GM19467 (cell line): ENCODE results near the gene PTPRN2.
"Not testable (repeated sequence)": the region's sequence is repeated elsewhere in the genome, so short reads cannot be mapped to it uniquely, and the experiment has no call there.

Source experiments
- ATAC-seq: cut with Tn5 transposase; IDR thresholded peaks from one replicate; pipeline ENCODE4 v1.9.1; 2021; ENCODE audit warnings: mild to moderate bottlenecking, moderate library complexity; ENCODE audit not compliant: unreplicated experiment

The PTPRN2 gene

DNA sequence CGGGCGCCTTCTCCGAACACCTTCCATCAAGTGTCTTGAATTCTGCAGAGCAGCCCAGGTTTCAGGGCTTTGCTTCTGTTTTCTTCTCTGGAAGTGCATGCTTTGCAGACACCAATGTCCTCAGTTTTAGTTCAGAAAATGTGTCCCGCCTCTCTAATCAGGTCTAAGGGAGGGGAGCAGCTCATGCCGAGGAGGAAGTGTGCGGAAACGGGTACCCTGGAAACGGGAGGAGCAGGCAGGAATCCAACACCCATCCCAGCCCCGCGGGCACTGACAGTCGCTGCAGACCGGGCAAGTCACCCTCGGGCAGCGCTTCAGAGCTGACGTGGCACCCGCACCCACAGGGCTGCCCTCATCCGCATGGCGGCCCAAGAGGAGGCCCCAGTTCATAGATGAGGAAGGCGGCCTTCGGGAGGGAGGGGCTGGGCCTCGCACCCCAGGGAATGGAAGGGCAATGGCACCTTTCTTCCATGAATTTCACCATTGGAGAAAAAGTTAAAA, 912.1 kb downstream of the PTPRN2 start:
- ATAC-seq, result no peak

GRCh38 chr7:157674715-157675426, 912.8 kb downstream of the PTPRN2 start:
- ATAC-seq, result no peak

- no peak for ATAC-seq
These were observed 913.5 kb downstream of the PTPRN2 start for GRCh38 chr7:157674027-157674714.

DNA sequence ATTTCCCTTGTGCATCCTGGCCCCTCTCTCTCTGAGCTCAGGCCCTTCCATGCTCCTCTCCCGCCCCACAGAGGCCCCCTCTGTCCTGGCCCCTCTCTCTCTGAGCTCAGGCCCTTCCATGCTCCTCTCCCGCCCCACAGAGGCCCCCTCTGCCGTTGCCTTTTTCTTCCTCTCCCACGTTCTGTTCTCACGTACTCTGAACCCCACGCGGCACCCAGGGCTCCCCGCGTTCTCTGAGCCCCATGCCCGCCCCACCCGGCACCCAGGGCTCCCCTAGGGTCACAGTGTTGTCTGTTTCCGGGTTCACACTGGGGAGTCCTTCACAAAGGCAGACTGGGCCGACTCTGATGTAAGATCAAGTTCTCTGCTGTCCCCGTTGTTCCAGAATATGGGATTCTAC, 914.0 kb downstream of the PTPRN2 start:
- ATAC-seq, result no peak

DNA sequence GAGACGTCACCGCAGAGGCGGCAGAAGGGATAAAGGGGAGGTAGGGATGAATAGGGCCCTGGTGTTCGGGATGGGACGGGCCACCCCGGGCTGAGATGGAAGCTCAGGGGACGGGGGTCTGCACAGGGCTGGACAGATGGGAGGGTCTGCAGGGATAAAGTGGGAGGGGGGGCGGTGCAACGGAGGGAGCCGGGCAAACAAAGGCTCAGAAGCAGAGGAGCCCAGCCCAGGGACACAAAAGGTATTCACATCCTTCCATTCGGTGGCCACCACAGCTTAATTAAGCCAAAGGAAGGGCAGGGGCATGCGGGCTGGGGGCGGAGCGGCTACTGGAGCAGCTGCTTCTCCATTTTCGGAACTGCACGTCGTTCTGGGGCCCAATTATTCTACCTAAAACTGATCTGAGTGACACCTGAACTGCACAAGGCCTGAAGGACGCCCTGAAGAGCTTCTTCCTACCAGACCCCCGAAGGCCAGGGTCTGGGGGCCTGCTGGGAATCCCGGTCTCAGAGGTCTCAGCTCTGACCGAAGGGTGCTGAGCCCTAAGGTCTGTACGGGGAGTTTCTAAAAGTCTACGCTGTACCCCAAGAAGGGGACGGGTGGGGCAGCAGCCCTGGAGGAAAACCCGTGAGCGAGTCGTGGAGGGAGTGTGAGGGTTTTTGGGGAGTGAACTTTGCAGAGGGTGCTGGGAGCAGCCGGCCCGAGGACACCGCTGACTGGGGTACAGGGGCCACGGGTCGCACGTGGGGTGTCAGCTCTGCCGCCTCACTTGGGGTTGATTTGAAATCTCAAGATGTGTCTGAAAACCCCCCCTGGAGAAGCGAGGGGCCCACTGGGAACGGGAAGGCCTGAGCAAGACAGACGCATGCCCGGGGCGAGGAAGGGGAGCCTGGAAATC, 916.0 kb downstream of the PTPRN2 start:
- no peak for ATAC-seq

- ATAC-seq, result no peak
These were observed 916.9 kb downstream of the PTPRN2 start for GRCh38 chr7:157670490-157671357.

DNA sequence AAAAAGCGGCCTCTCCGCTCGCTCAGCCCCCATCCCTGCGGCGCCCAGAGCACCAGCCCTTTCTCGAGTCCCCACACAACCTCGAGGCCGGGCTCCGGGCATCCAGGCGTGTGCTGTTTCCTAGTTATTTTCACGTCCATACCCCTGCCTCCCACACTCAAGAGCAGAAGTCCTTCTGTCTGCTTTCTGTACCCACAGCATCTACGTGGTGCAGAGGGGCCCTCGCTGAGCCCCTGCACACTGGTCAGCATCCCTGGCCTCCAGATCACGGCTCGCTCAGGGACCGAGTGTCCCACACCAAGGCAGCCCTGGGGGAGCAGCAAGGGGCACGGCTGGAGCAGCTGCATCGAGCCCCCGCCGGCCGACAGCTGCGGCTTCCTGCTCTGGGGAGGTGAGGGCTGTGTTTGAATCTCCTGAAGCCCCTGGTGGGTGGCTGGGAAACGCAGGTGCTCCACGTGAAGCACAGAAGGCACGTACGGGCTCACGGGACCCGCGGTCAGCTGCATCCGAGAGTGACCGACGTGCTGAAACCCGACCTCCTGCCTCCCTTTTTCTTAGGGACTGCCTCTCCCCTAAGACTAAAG, 917.8 kb downstream of the PTPRN2 start:
- no peak for ATAC-seq

DNA sequence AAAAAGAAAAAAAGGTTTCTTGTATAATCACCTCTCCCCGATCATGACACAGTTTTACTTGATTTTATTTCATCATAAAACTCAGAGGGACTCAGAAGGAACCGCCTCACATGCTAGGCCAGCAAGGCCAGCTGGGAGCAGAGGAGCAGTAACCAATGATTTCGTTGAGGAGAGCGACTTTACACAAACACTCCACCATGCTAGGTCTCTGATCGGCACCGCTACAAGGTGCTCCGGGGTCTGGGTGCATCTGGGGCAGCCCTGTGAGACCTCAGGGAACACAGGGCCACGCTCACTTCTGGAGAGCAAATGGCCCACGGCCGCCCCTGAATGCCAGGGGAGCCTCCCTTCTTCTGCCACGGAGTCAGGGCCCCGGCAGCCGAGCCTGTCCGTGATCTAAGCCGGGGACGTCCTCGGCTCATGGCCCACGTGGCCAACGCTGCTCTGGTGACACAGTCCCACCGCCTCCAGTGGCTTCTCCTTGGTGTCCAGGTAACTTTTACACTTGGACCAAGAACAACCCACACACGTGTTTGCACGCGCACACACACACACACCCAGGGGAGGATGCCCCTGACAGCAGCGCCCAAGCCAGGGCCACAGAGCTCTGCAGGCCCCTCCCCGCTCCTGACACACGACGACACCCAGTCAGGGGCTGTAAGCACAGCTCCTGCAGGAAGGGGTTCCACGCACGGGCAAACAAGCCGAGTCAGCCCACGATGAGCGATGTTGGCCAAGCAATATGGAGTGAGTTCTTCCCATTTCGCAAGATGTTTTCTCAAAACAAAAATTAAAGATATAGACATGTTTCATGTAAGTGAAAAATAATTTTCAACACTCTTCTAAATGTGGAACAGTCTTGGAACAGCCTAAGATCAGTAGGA, 918.5 kb downstream of the PTPRN2 start:
- no peak for ATAC-seq

DNA sequence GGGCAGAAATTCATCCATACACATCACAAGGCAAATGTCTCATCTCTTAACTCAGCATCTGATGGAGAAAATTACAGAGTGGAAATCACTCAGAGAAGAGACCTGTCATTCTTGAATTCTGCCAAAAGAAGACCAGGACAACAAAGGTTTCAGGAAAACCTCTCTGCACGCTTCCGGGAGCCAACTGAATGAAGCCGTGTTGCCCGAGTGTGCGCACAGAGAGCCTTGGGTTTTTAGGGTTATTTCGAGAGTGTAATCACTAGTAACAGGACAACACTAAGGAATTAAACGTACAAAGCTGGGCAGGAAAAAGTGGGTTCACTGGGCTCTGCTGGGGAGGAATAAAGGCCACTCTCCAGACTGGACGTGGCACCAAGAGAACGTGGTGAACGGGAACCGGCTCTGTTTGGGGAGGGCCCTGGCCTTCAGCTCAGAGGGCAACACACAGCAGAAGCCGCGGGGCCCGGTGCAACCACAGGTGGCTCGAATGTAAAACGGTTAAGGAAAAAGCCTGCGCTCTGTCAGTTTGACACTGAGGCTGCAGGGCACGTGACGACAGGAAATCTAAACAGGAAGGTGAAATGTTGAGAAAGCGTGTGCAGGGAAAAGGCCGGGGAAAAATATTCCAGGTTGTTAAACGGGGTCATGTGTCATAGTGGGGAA, 919.3 kb downstream of the PTPRN2 start:
- no peak for ATAC-seq

GRCh38 chr7:157667731-157668130, 919.9 kb downstream of the PTPRN2 start:
- ATAC-seq, result no peak

- ATAC-seq, result no peak
These were observed 920.4 kb downstream of the PTPRN2 start for GRCh38 chr7:157667261-157667660.

DNA sequence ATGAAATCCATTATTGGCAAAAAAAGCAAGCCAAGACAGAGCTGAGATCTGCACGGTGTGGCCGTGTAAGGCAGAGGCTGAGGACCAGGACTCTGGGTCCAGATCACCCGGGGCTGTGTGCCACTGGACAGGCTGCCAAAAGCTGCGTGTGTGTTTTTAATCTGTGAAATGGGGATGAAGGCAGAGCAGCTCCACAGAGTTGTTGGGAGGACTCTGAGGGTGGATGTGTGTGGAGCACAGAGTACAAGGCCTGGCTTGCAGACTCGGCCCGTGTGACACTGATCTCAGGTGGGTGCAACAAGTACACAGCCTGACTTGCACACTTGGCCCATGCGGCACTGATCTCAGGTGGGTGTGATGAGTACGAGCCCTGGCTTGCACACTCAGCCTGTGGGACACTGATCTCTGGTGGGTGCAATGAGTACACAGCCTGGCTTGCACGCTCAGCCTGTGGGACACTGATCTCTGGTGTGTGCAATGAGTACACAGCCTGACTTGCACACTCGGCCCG, 921.0 kb downstream of the PTPRN2 start:
- ATAC-seq, result no peak

- not testable (repeated sequence) for ATAC-seq
These were observed 922.0 kb downstream of the PTPRN2 start for GRCh38 chr7:157665634-157665988.

GRCh38 chr7:157664871-157665633, 922.6 kb downstream of the PTPRN2 start:
- no peak for ATAC-seq

DNA sequence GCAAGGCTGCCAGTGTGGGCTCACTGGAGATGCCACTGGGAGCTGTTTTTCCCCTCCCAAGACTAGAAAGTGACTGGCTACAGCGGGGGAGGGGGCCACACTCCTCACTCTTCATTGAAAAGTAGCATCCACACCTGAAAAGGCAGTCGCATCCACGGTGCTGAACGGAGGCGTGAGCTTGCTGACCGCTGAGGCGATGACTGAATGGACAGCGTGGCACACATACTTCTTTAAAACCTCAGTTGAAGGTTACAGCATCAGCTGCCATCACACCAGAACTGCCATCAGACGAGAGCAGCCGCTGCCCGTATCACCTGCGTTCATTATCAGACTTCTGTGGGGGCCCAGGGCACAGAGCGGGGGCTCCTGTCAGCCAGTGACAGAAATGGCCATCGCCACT, 923.6 kb downstream of the PTPRN2 start:
- ATAC-seq, result no peak

DNA sequence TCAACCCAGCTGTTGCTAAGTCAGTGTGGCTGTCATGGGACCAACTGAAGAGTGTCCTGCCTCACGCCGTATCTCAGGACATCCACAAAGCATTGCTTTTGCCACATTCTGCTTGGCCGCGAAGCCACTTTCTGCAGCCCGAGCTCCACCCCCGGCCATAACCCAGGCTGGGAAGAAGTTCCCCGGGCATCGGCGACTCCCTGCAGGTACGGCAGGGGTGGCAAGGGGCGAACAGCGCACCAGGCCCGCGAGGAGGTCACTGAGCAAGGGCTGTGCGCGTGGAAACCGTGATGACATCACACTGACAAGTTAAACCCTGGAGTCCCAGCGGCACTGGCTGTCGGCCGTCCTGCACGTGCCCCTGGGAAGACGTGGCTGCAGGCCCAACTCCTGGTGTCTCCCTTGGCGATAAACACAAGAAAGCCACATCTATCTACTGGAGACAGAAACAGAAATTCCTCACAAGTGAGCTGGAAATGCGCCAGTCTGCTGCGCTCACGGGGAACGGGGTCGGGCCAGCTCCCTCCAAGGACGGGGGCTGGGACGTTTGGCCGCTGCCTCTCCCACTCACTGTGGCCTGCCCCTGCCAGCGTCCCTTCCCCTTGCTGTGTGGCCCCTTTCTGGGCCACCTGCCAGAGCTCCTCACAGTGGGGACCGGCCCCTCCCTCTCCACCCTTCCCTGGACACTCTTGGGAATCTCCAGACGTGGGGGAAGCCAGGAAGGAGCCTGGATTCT, 924.5 kb downstream of the PTPRN2 start:
- ATAC-seq, result no peak
